Umbilical cord (tissue), 1 donor: ENCODE measurements around the gene WBP11. TPM values are rescaled to one million over a fixed set of nuclear protein-coding genes. Genes with fewer than 3 reads are reported as not detected.

Source experiments
- total RNA-seq: library from RNA; depleted of rRNA; stranded (reverse); fragments of >200 nt; gene quantifications from one replicate; pipeline ENCODE4 v1.2.3, GENCODE V29; 2014; ENCODE audit warnings: low replicate concordance; ENCODE audit not compliant: insufficient read depth

The WBP11 gene
- total RNA-seq, 1 donor from 2014 or later = 18.5 TPM

Other genes with a start within 250 kb of the WBP11 start
- 10.1 TPM for gene PLBD1, start 235.6 kb downstream of the WBP11 start, total RNA-seq
- gene GUCY2C, start 106.9 kb downstream of the WBP11 start, total RNA-seq = 0.72 TPM
- 3.6 TPM for gene C12orf60, start 192 bp upstream of the WBP11 start, total RNA-seq
- 18.5 TPM for gene SMCO3, start 10.7 kb upstream of the WBP11 start, total RNA-seq
- gene ART4, start 40.0 kb upstream of the WBP11 start, total RNA-seq = 46.9 TPM
- 434 TPM for gene MGP, start 82.4 kb upstream of the WBP11 start, total RNA-seq
- 0.24 TPM for gene ERP27, start 135.1 kb upstream of the WBP11 start, total RNA-seq
- 60.2 TPM for gene ARHGDIB, start 158.1 kb upstream of the WBP11 start, total RNA-seq
- not detected for gene PDE6H, start 169.6 kb upstream of the WBP11 start, total RNA-seq